Measurements from ENCODE around the gene FLT3.

DNA sequence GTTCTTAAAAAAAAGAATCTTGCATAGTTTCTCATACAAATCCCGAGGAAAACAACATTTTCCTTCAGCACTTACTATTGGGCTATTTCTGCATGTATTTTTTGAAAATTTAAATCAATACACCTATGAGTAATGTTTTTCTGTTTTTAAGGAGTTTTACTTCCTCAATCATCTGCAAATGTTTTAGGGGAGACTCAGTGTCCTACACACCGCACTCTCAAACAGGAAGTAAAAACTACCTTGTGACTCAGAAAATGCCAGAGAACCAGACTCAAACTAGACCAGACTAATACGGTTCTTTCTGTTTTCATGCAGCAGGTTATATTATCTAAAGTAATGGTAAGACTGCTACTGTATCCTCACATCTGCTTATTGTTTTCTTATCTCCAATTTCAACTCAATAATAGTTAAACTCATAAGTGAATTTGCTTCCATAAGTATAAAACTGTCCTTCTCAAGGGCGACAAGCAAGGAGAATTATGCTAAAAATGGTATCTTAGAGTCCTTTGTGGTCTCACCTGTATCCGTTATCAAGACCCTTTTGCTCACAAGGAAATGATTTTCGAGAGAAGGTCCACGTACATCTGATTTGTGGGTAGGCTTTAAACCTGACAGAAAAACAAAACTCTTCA, 52.5 kb downstream of the FLT3 start:
- TF ChIP-seq POLR2A (IDR thresholded peaks at IDR 0.05): no peak
- TF ChIP-seq, protein P1, sequence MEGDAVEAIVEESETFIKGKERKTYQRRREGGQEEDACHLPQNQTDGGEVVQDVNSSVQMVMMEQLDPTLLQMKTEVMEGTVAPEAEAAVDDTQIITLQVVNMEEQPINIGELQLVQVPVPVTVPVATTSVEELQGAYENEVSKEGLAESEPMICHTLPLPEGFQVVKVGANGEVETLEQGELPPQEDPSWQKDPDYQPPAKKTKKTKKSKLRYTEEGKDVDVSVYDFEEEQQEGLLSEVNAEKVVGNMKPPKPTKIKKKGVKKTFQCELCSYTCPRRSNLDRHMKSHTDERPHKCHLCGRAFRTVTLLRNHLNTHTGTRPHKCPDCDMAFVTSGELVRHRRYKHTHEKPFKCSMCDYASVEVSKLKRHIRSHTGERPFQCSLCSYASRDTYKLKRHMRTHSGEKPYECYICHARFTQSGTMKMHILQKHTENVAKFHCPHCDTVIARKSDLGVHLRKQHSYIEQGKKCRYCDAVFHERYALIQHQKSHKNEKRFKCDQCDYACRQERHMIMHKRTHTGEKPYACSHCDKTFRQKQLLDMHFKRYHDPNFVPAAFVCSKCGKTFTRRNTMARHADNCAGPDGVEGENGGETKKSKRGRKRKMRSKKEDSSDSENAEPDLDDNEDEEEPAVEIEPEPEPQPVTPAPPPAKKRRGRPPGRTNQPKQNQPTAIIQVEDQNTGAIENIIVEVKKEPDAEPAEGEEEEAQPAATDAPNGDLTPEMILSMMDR (IDR thresholded peaks at IDR 0.05): no peak

Measured in heart left ventricle (tissue), 13 donors.